Measurements from ENCODE around the gene MYT1. TPM values are rescaled to one million over a fixed set of nuclear protein-coding genes. Genes with fewer than 3 reads are reported as not detected.

Gene MYT1
- total RNA-seq, 1 experiment from 2014 or later = 7.1 TPM

- DNase-seq (ENCODE audit: low read depth, low spot score) = no peak
- Histone ChIP-seq H3K27ac (ENCODE audit: low read depth, low read length) (no peak overlapping the region), H3K4me1 (ENCODE audit: control insufficient read depth in 1 of 2, insufficient read depth in 2 of 2, low read length in 2 of 2) (peaks cover 0 to 5% of the 10 kb centered on the region in 2 experiments; a peak in 2 of 4 replicates), H3K9ac (ENCODE audit: low read length) (no peak overlapping the region), H3K4me2 (ENCODE audit: low read length) (no peak overlapping the region), H3K27me3 (ENCODE audit: insufficient read depth, low read length) (no peaks in the 10 kb centered on the region), H3K79me2 (ENCODE audit: insufficient read depth, low read length) (no peaks in the 10 kb centered on the region), H4K20me1 (ENCODE audit: insufficient read depth) (no peaks in the 10 kb centered on the region), H2AFZ (ENCODE audit: low read depth, low read length, poor library complexity, severe bottlenecking) (no peak overlapping the region), H3K9me2 (ENCODE audit: insufficient read depth) (no peaks in the 10 kb centered on the region), H3K4me3 (replicated peaks in 1 of 2; ENCODE audit: low read depth in 1 of 2, low read length in 2 of 2) (no peak overlapping the region), H3K36me3 (ENCODE audit: control insufficient read depth in 1 of 2, insufficient read depth in 2 of 2, low read length in 2 of 2) (no peaks in the 10 kb centered on the region), H3K9me3 (ENCODE audit: control insufficient read depth in 1 of 2, insufficient read depth in 1 of 2, low read depth in 1 of 2, low read length in 2 of 2) (no peaks in the 10 kb centered on the region)
- intact Hi-C loops (cut with micrococcal nuclease) = no loop called here
- POLR2A ChIA-PET = no interaction called here
- BruUV-seq (replicated peaks) = no TSS peak
- RAD21 ChIA-PET (ENCODE audit: low non-redundant PET in 1 of 2, low total read pairs in 2 of 2, uncharacterized antibody in 2 of 2, unreplicated experiment in 2 of 2) = no interaction called here
- CTCF ChIA-PET = no interaction called here
- no peak for ATAC-seq
- TF ChIP-seq EZH2phosphoT487 (IDR thresholded peaks at IDR 0.05; ENCODE audit: borderline replicate concordance) (no peak), MAX (IDR thresholded peaks at IDR 0.05) (no peak), ELF1 (IDR thresholded peaks at IDR 0.05; ENCODE audit: borderline replicate concordance, low read depth) (no peak), JUND (IDR thresholded peaks at IDR 0.05) (no peak), POLR2A (IDR thresholded peaks at IDR 0.05; ENCODE audit: borderline replicate concordance, extremely low read depth, insufficient read depth, insufficient read length) (no peak), EGR1 (IDR thresholded peaks at IDR 0.05; ENCODE audit: low read depth) (no peak), TCF7L2 (IDR thresholded peaks at IDR 0.05; ENCODE audit: borderline replicate concordance, extremely low read depth, insufficient read depth, insufficient read length) (no peak), CEBPB (IDR thresholded peaks at IDR 0.05; ENCODE audit: low read depth) (no peak), YY1 (IDR thresholded peaks at IDR 0.05; ENCODE audit: extremely low read depth, insufficient replicate concordance, low read depth, low read length) (no peak), ATF3 (IDR thresholded peaks at IDR 0.05) (no peak), ZBTB33 (IDR thresholded peaks at IDR 0.05; ENCODE audit: extremely low read depth, insufficient replicate concordance, low read length) (no peak)
Measured at GRCh38 chr20:64163776-64164122, 503 bp upstream of the MYT1 start.

Measured in HCT116 (cell line).